PC-3 (cell line): Measurements from ENCODE around the gene AFG1L. TPM values are rescaled to one million over a fixed set of nuclear protein-coding genes. Genes with fewer than 3 reads are reported as not detected.

ENCODE experiments used
- ATAC-seq: fragments of 200-7000 bp; cut with Tn5 transposase; 2 replicates; pipeline ENCODE4 v1.9.1; 2020; ENCODE audit warnings: mild to moderate bottlenecking, moderate library complexity
- BruUV-seq: library from RNA; stranded (reverse); fragments of 400-500 nt; replicated peaks from 2 replicates; lab custom pipeline; 2021; lab: Mats Ljungman, UMichigan
- CTCF ChIA-PET: fragments of 300-600 bp; sonication (Branson Sonifier 250); formaldehyde crosslinking; loops from one replicate; lab custom pipeline; 2022; ENCODE audit warnings: antibody characterized with exemption; lab: Charles Lee
- POLR2A ChIA-PET: fragments of 300-600 bp; sonication (Branson Sonifier 250); formaldehyde crosslinking; loops from one replicate; lab custom pipeline; 2022; ENCODE audit warnings: antibody characterized with exemption; ENCODE audit not compliant: unreplicated experiment; lab: Charles Lee
- DNase-seq: peaks from one replicate; pipeline ENCODE4 v3.0.0-alpha.2; 2015
- H2AFZ ChIP-seq: fragments of 300-600 bp; sonication (generic); 2 replicates; pipeline ENCODE4 v1.6.0; 2016; ENCODE audit warnings: antibody characterized with exemption, low read length
- H3F3A ChIP-seq: fragments of 300-600 bp; sonication (generic); one replicate; pipeline ENCODE4 v1.6.0; 2017; ENCODE audit warnings: antibody characterized with exemption, low read length, control low read depth, mild to moderate bottlenecking; ENCODE audit not compliant: unreplicated experiment
- H3K27ac ChIP-seq: fragments of 300-600 bp; sonication (generic); 2 replicates; pipeline ENCODE4 v1.5.1; 2016; ENCODE audit warnings: mild to moderate bottlenecking, low read length
- H3K27me3 ChIP-seq: fragments of 300-600 bp; sonication (generic); 2 replicates; pipeline ENCODE4 v1.6.1; 2016; ENCODE audit warnings: low read length, mixed read lengths
- H3K36me3 ChIP-seq: fragments of 300-600 bp; sonication (generic); 2 replicates; pipeline ENCODE4 v1.6.1; 2016; ENCODE audit warnings: low read depth, mixed run types, low read length, mixed read lengths
- H3K4me1 ChIP-seq: fragments of 300-600 bp; sonication (generic); 2 replicates; pipeline ENCODE4 v1.5.1; 2016; ENCODE audit warnings: low read length; ENCODE audit not compliant: insufficient read depth
- H3K4me2 ChIP-seq: fragments of 300-600 bp; sonication (generic); 2 replicates; pipeline ENCODE4 v1.6.0; 2016; ENCODE audit warnings: low read length
- H3K4me3 ChIP-seq: fragments of 300-600 bp; sonication (generic); 2 replicates; pipeline ENCODE4 v1.5.1; 2016; ENCODE audit warnings: mild to moderate bottlenecking, low read length, mixed read lengths
- H3K79me2 ChIP-seq: fragments of 300-600 bp; sonication (generic); 2 replicates; pipeline ENCODE4 v1.6.1; 2017; ENCODE audit warnings: low read length, mixed read lengths
- H3K9ac ChIP-seq: fragments of 300-600 bp; sonication (generic); 2 replicates; pipeline ENCODE4 v1.6.0; 2016; ENCODE audit warnings: mild to moderate bottlenecking, low read length
- H3K9me2 ChIP-seq: fragments of 300-600 bp; sonication (generic); replicated peaks from 2 replicates; pipeline ENCODE4 v1.6.1; 2016; ENCODE audit warnings: mixed run types, low read length, mixed read lengths
- H3K9me3 ChIP-seq: fragments of 300-600 bp; sonication (generic); 2 replicates; pipeline ENCODE4 v1.6.1; 2016; ENCODE audit warnings: low read length, mixed read lengths
- H4K20me1 ChIP-seq: fragments of 300-600 bp; sonication (generic); 2 replicates; pipeline ENCODE4 v1.6.1; 2016; ENCODE audit warnings: low read length, mixed read lengths
- EZH2 ChIP-seq: fragments of 300-600 bp; sonication (generic); IDR thresholded peaks from one replicate; pipeline ENCODE4 v1.6.1; 2017; ENCODE audit warnings: antibody characterized with exemption, mild to moderate bottlenecking, low read length; ENCODE audit not compliant: unreplicated experiment
- EZH2phosphoT487 ChIP-seq: fragments of 300-600 bp; sonication (generic); IDR thresholded peaks from 2 replicates; pipeline ENCODE4 v1.6.1; 2018; ENCODE audit warnings: mild to moderate bottlenecking, antibody characterized with exemption, low read length, borderline replicate concordance
- intact Hi-C: fragments of 100-400 bp; cut with micrococcal nuclease; formaldehyde crosslinking; loops from 2 replicates; pipeline ENCODE4 v1.9.0; 2023
- total RNA-seq: library from RNA; depleted of rRNA; stranded (reverse); fragments of >200 nt; gene quantifications from 2 replicates; pipeline ENCODE4 v1.2.3, GENCODE V29; 2014
- TF ChIP-seq, protein P1 (sequence below): fragments of 300-600 bp; sonication (generic); conservative IDR thresholded peaks from 2 replicates; pipeline ENCODE4 v1.5.1; 2017; ENCODE audit warnings: antibody characterized with exemption, low read depth, mild to moderate bottlenecking, low read length

Gene AFG1L
- total RNA-seq, 1 experiment from 2014 or later, result 3.6 TPM

DNA sequence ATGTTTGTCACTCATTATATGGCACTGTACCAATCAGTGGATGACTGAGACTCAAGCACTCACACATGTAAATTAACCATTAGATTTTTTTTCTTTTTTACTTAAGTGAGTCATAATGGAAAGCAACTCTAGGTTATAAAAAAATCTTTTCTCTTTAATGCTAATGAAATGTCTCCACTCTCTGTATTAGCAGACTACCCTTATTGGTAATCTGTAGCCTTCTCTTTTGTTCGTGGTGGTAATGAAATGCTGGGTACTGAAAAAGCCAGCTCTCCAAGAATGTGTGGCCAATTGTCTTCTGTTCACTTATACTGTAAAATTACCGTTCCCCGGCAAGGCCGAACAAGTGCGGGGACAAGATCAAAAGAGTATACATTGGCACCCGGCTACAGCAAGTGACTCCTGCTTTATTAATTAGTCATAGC lies 69.0 kb downstream of the AFG1L start:
- H3K9me3 ChIP-seq, result no peaks in the 10 kb centered on the region
- no peaks in the 10 kb centered on the region for H3K79me2 ChIP-seq
- ChIA-PET POLR2A (no interaction called here), CTCF (interaction anchor here (0.6 kb wide), 1 partner anchor 72 kb away, joined by 3 read pairs; no protein-coding TSS in a partner anchor)
- no peak overlapping the region for H3K27ac ChIP-seq
- no TSS peak for BruUV-seq
- H3K9me2 ChIP-seq, result no peaks in the 10 kb centered on the region
- no peak overlapping the region for H3K4me2 ChIP-seq
- H3K4me1 ChIP-seq, result no peaks in the 10 kb centered on the region
- no peak overlapping the region for H2AFZ ChIP-seq
- TF ChIP-seq, protein P1, sequence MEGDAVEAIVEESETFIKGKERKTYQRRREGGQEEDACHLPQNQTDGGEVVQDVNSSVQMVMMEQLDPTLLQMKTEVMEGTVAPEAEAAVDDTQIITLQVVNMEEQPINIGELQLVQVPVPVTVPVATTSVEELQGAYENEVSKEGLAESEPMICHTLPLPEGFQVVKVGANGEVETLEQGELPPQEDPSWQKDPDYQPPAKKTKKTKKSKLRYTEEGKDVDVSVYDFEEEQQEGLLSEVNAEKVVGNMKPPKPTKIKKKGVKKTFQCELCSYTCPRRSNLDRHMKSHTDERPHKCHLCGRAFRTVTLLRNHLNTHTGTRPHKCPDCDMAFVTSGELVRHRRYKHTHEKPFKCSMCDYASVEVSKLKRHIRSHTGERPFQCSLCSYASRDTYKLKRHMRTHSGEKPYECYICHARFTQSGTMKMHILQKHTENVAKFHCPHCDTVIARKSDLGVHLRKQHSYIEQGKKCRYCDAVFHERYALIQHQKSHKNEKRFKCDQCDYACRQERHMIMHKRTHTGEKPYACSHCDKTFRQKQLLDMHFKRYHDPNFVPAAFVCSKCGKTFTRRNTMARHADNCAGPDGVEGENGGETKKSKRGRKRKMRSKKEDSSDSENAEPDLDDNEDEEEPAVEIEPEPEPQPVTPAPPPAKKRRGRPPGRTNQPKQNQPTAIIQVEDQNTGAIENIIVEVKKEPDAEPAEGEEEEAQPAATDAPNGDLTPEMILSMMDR, result no peak
- TF ChIP-seq EZH2 (no peak), EZH2phosphoT487 (no peak)
- no peak for ATAC-seq
- no peak for DNase-seq
- H3K9ac ChIP-seq, result no peak overlapping the region
- H3F3A ChIP-seq, result no peaks in the 10 kb centered on the region
- no peaks in the 10 kb centered on the region for H3K36me3 ChIP-seq
- no peaks in the 10 kb centered on the region for H4K20me1 ChIP-seq
- H3K4me3 ChIP-seq, result no peak overlapping the region
- intact Hi-C loops, result no loop called here
- no peaks in the 10 kb centered on the region for H3K27me3 ChIP-seq

DNA sequence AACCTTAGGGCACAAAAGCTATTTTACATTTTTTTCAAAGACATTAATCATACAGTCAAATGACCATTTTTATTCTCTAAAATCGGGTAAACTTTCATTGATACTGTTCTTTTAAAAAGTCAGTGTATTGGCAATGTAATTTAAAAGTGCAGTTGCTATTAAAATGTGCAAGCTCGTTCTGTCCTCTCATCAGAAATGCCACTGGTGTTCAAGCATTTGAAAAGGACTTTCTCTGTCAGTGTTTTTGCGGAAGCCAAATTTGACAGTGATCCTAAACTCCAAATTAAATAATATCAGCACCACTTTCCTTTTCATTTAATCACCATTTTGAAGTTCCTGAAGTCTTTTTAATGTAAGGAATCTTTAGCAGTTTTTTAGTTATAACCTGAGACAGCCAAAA lies 69.6 kb downstream of the AFG1L start:
- Histone ChIP-seq H3K4me2 (no peak overlapping the region), H3K27me3 (no peaks in the 10 kb centered on the region), H3K9me3 (no peaks in the 10 kb centered on the region), H3F3A (no peaks in the 10 kb centered on the region), H3K4me1 (no peaks in the 10 kb centered on the region), H3K4me3 (no peak overlapping the region), H3K36me3 (no peaks in the 10 kb centered on the region), H3K9me2 (no peaks in the 10 kb centered on the region), H3K9ac (no peak overlapping the region), H4K20me1 (no peaks in the 10 kb centered on the region), H3K27ac (no peak overlapping the region), H2AFZ (no peak overlapping the region), H3K79me2 (no peaks in the 10 kb centered on the region)
- TF ChIP-seq EZH2phosphoT487 (no peak), EZH2 (no peak)
- TF ChIP-seq, protein P1, result no peak
- DNase-seq (no peak), ATAC-seq (no peak)
- intact Hi-C loops, result no loop called here
- no TSS peak for BruUV-seq
- ChIA-PET CTCF (no interaction called here), POLR2A (no interaction called here)

DNA sequence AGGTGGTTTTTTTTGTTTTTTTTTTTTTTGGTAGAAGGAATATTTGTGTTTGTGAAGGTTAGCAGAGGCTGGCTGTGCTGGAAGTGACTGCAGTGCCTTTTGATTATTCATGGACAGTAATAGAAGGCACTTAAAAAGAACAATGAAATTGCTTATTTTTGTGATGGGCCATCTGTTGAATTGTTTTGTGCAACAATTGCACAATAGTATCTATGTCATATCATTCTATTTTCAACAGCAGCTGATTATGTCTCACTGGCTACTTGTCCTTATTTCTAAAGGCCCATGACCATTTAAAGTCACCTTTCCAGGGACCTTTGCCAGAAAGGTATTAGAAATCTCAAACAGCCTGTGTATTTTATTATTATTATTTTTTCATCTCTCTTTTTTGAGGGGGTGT lies 70.6 kb downstream of the AFG1L start:
- no peaks in the 10 kb centered on the region for H3K79me2 ChIP-seq
- TF ChIP-seq EZH2 (no peak), EZH2phosphoT487 (no peak)
- TF ChIP-seq, protein P1, result no peak
- H3K9ac ChIP-seq, result no peak overlapping the region
- no peak for DNase-seq
- no peak overlapping the region for H3K4me3 ChIP-seq
- no peak for ATAC-seq
- intact Hi-C loops, result no loop called here
- H3K4me2 ChIP-seq, result no peak overlapping the region
- no peaks in the 10 kb centered on the region for H3K27me3 ChIP-seq
- H3K27ac ChIP-seq, result no peak overlapping the region
- ChIA-PET CTCF (no interaction called here), POLR2A (no interaction called here)
- H3F3A ChIP-seq, result no peaks in the 10 kb centered on the region
- no peaks in the 10 kb centered on the region for H3K9me3 ChIP-seq
- H3K4me1 ChIP-seq, result no peaks in the 10 kb centered on the region
- H2AFZ ChIP-seq, result no peak overlapping the region
- no peaks in the 10 kb centered on the region for H4K20me1 ChIP-seq
- no TSS peak for BruUV-seq
- no peaks in the 10 kb centered on the region for H3K9me2 ChIP-seq
- no peaks in the 10 kb centered on the region for H3K36me3 ChIP-seq
